Stimulated activated CD8-positive, alpha-beta memory T cell treated with anti-CD3 and anti-CD28 coated beads, Interleukin-7, amount 100 ng/mL, for 48 hours (primary cell): ENCODE measurements around the gene TDRD9.

Experiments
- DNase-seq, 2 donors: peaks; one replicate each; pipeline ENCODE4 v3.0.0-alpha.2; 2020; ENCODE audit warnings: low read depth in 1 of 2; ENCODE audit errors: extremely low read depth in 1 of 2

Gene TDRD9

GRCh38 chr14:104066719-104067295, 138.6 kb downstream of the TDRD9 start:
- no peak for DNase-seq

- no peak for DNase-seq
Observed at GRCh38 chr14:104069541-104069940, 141.3 kb downstream of the TDRD9 start.

- DNase-seq, result no peak
Observed at GRCh38 chr14:104072586-104072985, 144.3 kb downstream of the TDRD9 start.

- DNase-seq, result no peak
Observed at GRCh38 chr14:104073764-104074163, 145.5 kb downstream of the TDRD9 start.

- no peak for DNase-seq
Observed at GRCh38 chr14:104075530-104076151, 147.4 kb downstream of the TDRD9 start.

- no peak for DNase-seq
Observed at GRCh38 chr14:104076743-104077142, 148.5 kb downstream of the TDRD9 start.

GRCh38 chr14:104078031-104078455, 149.8 kb downstream of the TDRD9 start:
- peak; percentile 65 to 75 for DNase-seq

GRCh38 chr14:104080376-104081260, 152.4 kb downstream of the TDRD9 start:
- DNase-seq, result no peak

- DNase-seq, result no peak
Observed at GRCh38 chr14:104081261-104081835, 153.1 kb downstream of the TDRD9 start.

GRCh38 chr14:104081951-104082464, 153.8 kb downstream of the TDRD9 start:
- no peak for DNase-seq

GRCh38 chr14:104082807-104083206, 154.6 kb downstream of the TDRD9 start:
- no peak for DNase-seq

- DNase-seq, result no peak
Observed at GRCh38 chr14:104084251-104085002, 156.2 kb downstream of the TDRD9 start.

- DNase-seq, result no peak
Observed at GRCh38 chr14:104085032-104085888, 157.0 kb downstream of the TDRD9 start, which contains the start of gene ASPG. ASPG (plus strand) TSS chr14:104085700; CDS start chr14:104085771, 71 bp downstream.

- DNase-seq, result no peak
Observed at GRCh38 chr14:104085889-104086201, 157.6 kb downstream of the TDRD9 start.

GRCh38 chr14:104086210-104086660, 158.0 kb downstream of the TDRD9 start:
- no peak for DNase-seq

GRCh38 chr14:104086661-104087461, 158.6 kb downstream of the TDRD9 start:
- no peak for DNase-seq

GRCh38 chr14:104087505-104087904, 159.2 kb downstream of the TDRD9 start:
- DNase-seq, result no peak

- no peak for DNase-seq
Observed at GRCh38 chr14:104087981-104088850, 160.0 kb downstream of the TDRD9 start.
